H54 (cell line): Measurements from ENCODE around the gene ZNF763.
"Not testable (repeated sequence)": the region's sequence is repeated elsewhere in the genome, so short reads cannot be mapped to it uniquely, and the experiment has no call there.

Experiments
- DNase-seq: peaks from one replicate; pipeline ENCODE4 v3.0.0; 2011; ENCODE audit warnings: low spot score, mixed read lengths; ENCODE audit not compliant: insufficient read length
- FAIRE-seq: peaks from 3 replicates; lab custom pipeline; 2011; peaks lifted over from hg19 to GRCh38; lab: Jason Lieb, UNC
- POLR2A ChIP-seq: IDR thresholded peaks from 2 replicates; pipeline ENCODE4 v1.6.1; 2011; ENCODE audit warnings: low read depth, mild to moderate bottlenecking, low read length

The ZNF763 gene

GRCh38 chr19:11987405-11988281, 22.8 kb downstream of the ZNF763 start:
- TF ChIP-seq POLR2A: peak; percentile 53
- peak; percentile 52 for FAIRE-seq
- DNase-seq: peak; percentile 83

- no peak for FAIRE-seq
- TF ChIP-seq POLR2A: no peak
- no peak for DNase-seq
Measured at GRCh38 chr19:11989112-11989456, 24.2 kb downstream of the ZNF763 start.

GRCh38 chr19:11991921-11992320, 27.1 kb downstream of the ZNF763 start:
- not testable (repeated sequence) for FAIRE-seq, DNase-seq

- TF ChIP-seq POLR2A: no peak
- FAIRE-seq (no peak), DNase-seq (no peak)
Measured at GRCh38 chr19:11995174-11995573, 30.3 kb downstream of the ZNF763 start.

GRCh38 chr19:12000152-12000981, 35.5 kb downstream of the ZNF763 start:
- no peak for FAIRE-seq
- TF ChIP-seq POLR2A: no peak
- no peak for DNase-seq

- no peak for DNase-seq
- TF ChIP-seq POLR2A: no peak
- FAIRE-seq: no peak
Measured at GRCh38 chr19:12015015-12015752, 50.3 kb downstream of the ZNF763 start.

- DNase-seq: no peak
- no peak for FAIRE-seq
- TF ChIP-seq POLR2A: no peak
Measured at GRCh38 chr19:12015753-12016116, 50.9 kb downstream of the ZNF763 start.
